Measurements from ENCODE around the gene SYS1. TPM values are rescaled to one million over a fixed set of nuclear protein-coding genes. Genes with fewer than 3 reads are reported as not detected.

Gene SYS1
- total and polyA plus RNA-seq, 2 experiments from 2014 or later = 7.9 to 21.5 TPM

DNA sequence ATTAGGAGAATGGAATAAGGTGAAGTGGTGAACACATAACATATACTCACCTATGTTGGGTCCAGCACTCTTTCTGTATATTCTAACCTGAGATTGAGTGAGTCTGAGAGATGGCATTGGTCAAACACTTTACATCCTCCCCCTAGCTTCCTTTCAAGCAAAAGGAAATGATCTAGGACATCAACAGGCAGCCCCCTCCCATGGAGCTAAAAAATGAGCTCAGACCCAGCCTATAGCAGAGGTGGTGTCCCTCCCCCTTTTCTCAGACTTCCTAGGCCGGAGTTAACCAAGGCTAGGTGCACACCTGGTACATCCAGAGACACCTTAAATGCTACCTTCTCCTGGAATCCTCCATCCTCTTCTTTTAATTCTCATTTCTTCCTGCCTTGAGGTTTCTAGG lies 9.2 kb upstream of the SYS1 start:
- H3K36me3 Mint-ChIP-seq (ENCODE audit: low read depth) = no peaks in the 10 kb centered on the region
- H3K4me1 Mint-ChIP-seq = peaks cover 22% of the 10 kb centered on the region; the same call in 2 of the 3 replicates
- no peaks in the 10 kb centered on the region for H3F3A ChIP-seq (replicated peaks; ENCODE audit: low read depth)
- no peaks in the 10 kb centered on the region for H4K20me1 ChIP-seq (replicated peaks; ENCODE audit: insufficient read depth)
- no peak overlapping the region; the same call in 1 of the 2 replicates for H3K4me2 ChIP-seq
- peak; percentile 51 for ATAC-seq
- peak overlapping the region; percentile 84 for H2AFZ ChIP-seq
- H3K27ac Mint-ChIP-seq = no peak overlapping the region
- no peaks in the 10 kb centered on the region for H3K27me3 ChIP-seq (ENCODE audit: insufficient read depth)
- no peaks in the 10 kb centered on the region for H3K36me3 ChIP-seq (ENCODE audit: insufficient read depth)
- H3K9me2 ChIP-seq (ENCODE audit: insufficient read depth) = no peaks in the 10 kb centered on the region
- no peaks in the 10 kb centered on the region for H3K9me3 Mint-ChIP-seq
- H3K4me1 ChIP-seq (ENCODE audit: insufficient read depth) = peaks cover 6% of the 10 kb centered on the region; the same call in 1 of the 2 replicates
- DNase-seq (ENCODE audit: low spot score) = no peak
- no peak overlapping the region for H3K27ac ChIP-seq (ENCODE audit: low read depth)
- no peak overlapping the region for H3K4me3 Mint-ChIP-seq
- H3K27me3 Mint-ChIP-seq (ENCODE audit: insufficient read depth, low read depth, poor library complexity) = no peaks in the 10 kb centered on the region
- no peak overlapping the region for H3K4me3 ChIP-seq
- no peak for TF ChIP-seq STAT1 (IDR thresholded peaks at IDR 0.05; ENCODE audit: unreplicated experiment)
- TF ChIP-seq EZH2phosphoT487 (IDR thresholded peaks at IDR 0.05; ENCODE audit: unreplicated experiment) = no peak
- TF ChIP-seq, protein P1, sequence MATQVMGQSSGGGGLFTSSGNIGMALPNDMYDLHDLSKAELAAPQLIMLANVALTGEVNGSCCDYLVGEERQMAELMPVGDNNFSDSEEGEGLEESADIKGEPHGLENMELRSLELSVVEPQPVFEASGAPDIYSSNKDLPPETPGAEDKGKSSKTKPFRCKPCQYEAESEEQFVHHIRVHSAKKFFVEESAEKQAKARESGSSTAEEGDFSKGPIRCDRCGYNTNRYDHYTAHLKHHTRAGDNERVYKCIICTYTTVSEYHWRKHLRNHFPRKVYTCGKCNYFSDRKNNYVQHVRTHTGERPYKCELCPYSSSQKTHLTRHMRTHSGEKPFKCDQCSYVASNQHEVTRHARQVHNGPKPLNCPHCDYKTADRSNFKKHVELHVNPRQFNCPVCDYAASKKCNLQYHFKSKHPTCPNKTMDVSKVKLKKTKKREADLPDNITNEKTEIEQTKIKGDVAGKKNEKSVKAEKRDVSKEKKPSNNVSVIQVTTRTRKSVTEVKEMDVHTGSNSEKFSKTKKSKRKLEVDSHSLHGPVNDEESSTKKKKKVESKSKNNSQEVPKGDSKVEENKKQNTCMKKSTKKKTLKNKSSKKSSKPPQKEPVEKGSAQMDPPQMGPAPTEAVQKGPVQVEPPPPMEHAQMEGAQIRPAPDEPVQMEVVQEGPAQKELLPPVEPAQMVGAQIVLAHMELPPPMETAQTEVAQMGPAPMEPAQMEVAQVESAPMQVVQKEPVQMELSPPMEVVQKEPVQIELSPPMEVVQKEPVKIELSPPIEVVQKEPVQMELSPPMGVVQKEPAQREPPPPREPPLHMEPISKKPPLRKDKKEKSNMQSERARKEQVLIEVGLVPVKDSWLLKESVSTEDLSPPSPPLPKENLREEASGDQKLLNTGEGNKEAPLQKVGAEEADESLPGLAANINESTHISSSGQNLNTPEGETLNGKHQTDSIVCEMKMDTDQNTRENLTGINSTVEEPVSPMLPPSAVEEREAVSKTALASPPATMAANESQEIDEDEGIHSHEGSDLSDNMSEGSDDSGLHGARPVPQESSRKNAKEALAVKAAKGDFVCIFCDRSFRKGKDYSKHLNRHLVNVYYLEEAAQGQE (IDR thresholded peaks at IDR 0.05; ENCODE audit: unreplicated experiment) = no peak
- no peak for TF ChIP-seq POLR2AphosphoS5 (IDR thresholded peaks at IDR 0.05; ENCODE audit: low read depth)
- TF ChIP-seq, protein P2, sequence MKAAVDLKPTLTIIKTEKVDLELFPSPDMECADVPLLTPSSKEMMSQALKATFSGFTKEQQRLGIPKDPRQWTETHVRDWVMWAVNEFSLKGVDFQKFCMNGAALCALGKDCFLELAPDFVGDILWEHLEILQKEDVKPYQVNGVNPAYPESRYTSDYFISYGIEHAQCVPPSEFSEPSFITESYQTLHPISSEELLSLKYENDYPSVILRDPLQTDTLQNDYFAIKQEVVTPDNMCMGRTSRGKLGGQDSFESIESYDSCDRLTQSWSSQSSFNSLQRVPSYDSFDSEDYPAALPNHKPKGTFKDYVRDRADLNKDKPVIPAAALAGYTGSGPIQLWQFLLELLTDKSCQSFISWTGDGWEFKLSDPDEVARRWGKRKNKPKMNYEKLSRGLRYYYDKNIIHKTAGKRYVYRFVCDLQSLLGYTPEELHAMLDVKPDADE (IDR thresholded peaks at IDR 0.05) = no peak
- no peak for TF ChIP-seq JUNB (IDR thresholded peaks at IDR 0.05; ENCODE audit: unreplicated experiment)
- no peak for TF ChIP-seq NANOG (IDR thresholded peaks at IDR 0.05; ENCODE audit: borderline replicate concordance)
- TF ChIP-seq, protein P3, sequence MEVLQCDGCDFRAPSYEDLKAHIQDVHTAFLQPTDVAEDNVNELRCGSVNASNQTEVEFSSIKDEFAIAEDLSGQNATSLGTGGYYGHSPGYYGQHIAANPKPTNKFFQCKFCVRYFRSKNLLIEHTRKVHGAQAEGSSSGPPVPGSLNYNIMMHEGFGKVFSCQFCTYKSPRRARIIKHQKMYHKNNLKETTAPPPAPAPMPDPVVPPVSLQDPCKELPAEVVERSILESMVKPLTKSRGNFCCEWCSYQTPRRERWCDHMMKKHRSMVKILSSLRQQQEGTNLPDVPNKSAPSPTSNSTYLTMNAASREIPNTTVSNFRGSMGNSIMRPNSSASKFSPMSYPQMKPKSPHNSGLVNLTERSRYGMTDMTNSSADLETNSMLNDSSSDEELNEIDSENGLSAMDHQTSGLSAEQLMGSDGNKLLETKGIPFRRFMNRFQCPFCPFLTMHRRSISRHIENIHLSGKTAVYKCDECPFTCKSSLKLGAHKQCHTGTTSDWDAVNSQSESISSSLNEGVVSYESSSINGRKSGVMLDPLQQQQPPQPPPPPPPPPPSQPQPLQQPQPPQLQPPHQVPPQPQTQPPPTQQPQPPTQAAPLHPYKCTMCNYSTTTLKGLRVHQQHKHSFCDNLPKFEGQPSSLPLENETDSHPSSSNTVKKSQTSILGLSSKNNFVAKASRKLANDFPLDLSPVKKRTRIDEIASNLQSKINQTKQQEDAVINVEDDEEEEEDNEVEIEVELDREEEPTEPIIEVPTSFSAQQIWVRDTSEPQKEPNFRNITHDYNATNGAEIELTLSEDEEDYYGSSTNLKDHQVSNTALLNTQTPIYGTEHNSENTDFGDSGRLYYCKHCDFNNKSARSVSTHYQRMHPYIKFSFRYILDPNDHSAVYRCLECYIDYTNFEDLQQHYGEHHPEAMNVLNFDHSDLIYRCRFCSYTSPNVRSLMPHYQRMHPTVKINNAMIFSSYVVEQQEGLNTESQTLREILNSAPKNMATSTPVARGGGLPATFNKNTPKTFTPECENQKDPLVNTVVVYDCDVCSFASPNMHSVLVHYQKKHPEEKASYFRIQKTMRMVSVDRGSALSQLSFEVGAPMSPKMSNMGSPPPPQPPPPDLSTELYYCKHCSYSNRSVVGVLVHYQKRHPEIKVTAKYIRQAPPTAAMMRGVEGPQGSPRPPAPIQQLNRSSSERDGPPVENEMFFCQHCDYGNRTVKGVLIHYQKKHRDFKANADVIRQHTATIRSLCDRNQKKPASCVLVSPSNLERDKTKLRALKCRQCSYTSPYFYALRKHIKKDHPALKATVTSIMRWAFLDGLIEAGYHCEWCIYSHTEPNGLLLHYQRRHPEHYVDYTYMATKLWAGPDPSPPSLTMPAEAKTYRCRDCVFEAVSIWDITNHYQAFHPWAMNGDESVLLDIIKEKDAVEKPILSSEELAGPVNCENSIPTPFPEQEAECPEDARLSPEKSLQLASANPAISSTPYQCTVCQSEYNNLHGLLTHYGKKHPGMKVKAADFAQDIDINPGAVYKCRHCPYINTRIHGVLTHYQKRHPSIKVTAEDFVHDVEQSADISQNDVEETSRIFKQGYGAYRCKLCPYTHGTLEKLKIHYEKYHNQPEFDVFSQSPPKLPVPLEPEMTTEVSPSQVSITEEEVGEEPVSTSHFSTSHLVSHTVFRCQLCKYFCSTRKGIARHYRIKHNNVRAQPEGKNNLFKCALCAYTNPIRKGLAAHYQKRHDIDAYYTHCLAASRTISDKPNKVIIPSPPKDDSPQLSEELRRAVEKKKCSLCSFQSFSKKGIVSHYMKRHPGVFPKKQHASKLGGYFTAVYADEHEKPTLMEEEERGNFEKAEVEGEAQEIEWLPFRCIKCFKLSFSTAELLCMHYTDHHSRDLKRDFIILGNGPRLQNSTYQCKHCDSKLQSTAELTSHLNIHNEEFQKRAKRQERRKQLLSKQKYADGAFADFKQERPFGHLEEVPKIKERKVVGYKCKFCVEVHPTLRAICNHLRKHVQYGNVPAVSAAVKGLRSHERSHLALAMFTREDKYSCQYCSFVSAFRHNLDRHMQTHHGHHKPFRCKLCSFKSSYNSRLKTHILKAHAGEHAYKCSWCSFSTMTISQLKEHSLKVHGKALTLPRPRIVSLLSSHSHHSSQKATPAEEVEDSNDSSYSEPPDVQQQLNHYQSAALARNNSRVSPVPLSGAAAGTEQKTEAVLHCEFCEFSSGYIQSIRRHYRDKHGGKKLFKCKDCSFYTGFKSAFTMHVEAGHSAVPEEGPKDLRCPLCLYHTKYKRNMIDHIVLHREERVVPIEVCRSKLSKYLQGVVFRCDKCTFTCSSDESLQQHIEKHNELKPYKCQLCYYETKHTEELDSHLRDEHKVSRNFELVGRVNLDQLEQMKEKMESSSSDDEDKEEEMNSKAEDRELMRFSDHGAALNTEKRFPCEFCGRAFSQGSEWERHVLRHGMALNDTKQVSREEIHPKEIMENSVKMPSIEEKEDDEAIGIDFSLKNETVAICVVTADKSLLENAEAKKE (CRISPR knock-in tag; IDR thresholded peaks at IDR 0.05) = no peak
- TF ChIP-seq EZH2 (IDR thresholded peaks at IDR 0.05; ENCODE audit: low read depth, unreplicated experiment) = no peak
- TF ChIP-seq, protein P4, sequence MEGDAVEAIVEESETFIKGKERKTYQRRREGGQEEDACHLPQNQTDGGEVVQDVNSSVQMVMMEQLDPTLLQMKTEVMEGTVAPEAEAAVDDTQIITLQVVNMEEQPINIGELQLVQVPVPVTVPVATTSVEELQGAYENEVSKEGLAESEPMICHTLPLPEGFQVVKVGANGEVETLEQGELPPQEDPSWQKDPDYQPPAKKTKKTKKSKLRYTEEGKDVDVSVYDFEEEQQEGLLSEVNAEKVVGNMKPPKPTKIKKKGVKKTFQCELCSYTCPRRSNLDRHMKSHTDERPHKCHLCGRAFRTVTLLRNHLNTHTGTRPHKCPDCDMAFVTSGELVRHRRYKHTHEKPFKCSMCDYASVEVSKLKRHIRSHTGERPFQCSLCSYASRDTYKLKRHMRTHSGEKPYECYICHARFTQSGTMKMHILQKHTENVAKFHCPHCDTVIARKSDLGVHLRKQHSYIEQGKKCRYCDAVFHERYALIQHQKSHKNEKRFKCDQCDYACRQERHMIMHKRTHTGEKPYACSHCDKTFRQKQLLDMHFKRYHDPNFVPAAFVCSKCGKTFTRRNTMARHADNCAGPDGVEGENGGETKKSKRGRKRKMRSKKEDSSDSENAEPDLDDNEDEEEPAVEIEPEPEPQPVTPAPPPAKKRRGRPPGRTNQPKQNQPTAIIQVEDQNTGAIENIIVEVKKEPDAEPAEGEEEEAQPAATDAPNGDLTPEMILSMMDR (conservative IDR thresholded peaks at IDR 0.05; ENCODE audit: low read depth in 2 of 2) = no peak
- no peak for TF ChIP-seq CREB1 (CRISPR knock-in tag; IDR thresholded peaks at IDR 0.05; ENCODE audit: low read depth)
- TF ChIP-seq ZNF331 (CRISPR knock-in tag; IDR thresholded peaks at IDR 0.05; ENCODE audit: low read depth) = no peak
- no peak for TF ChIP-seq ZNF114 (CRISPR knock-in tag; IDR thresholded peaks at IDR 0.05)
- no peaks in the 10 kb centered on the region for H3K79me2 ChIP-seq (replicated peaks; ENCODE audit: insufficient read depth)
